PC-3 (cell line): Measurements from ENCODE around the gene CPA2. TPM values are rescaled to one million over a fixed set of nuclear protein-coding genes. Genes with fewer than 3 reads are reported as not detected.
"Not testable (repeated sequence)": the region's sequence is repeated elsewhere in the genome, so short reads cannot be mapped to it uniquely, and the experiment has no call there.

Source experiments
- ATAC-seq: fragments of 200-7000 bp; cut with Tn5 transposase; 2 replicates; pipeline ENCODE4 v1.9.1; 2020; ENCODE audit warnings: mild to moderate bottlenecking, moderate library complexity
- BruUV-seq: library from RNA; stranded (reverse); fragments of 400-500 nt; replicated peaks from 2 replicates; lab custom pipeline; 2021; lab: Mats Ljungman, UMichigan
- CTCF ChIA-PET: fragments of 300-600 bp; sonication (Branson Sonifier 250); formaldehyde crosslinking; loops from one replicate; lab custom pipeline; 2022; ENCODE audit warnings: antibody characterized with exemption; lab: Charles Lee
- POLR2A ChIA-PET: fragments of 300-600 bp; sonication (Branson Sonifier 250); formaldehyde crosslinking; loops from one replicate; lab custom pipeline; 2022; ENCODE audit warnings: antibody characterized with exemption; ENCODE audit not compliant: unreplicated experiment; lab: Charles Lee
- DNase-seq: peaks from one replicate; pipeline ENCODE4 v3.0.0-alpha.2; 2015
- H2AFZ ChIP-seq: fragments of 300-600 bp; sonication (generic); 2 replicates; pipeline ENCODE4 v1.6.0; 2016; ENCODE audit warnings: antibody characterized with exemption, low read length
- H3F3A ChIP-seq: fragments of 300-600 bp; sonication (generic); one replicate; pipeline ENCODE4 v1.6.0; 2017; ENCODE audit warnings: antibody characterized with exemption, low read length, control low read depth, mild to moderate bottlenecking; ENCODE audit not compliant: unreplicated experiment
- H3K27ac ChIP-seq: fragments of 300-600 bp; sonication (generic); 2 replicates; pipeline ENCODE4 v1.5.1; 2016; ENCODE audit warnings: mild to moderate bottlenecking, low read length
- H3K27me3 ChIP-seq: fragments of 300-600 bp; sonication (generic); 2 replicates; pipeline ENCODE4 v1.6.1; 2016; ENCODE audit warnings: low read length, mixed read lengths
- H3K36me3 ChIP-seq: fragments of 300-600 bp; sonication (generic); 2 replicates; pipeline ENCODE4 v1.6.1; 2016; ENCODE audit warnings: low read depth, mixed run types, low read length, mixed read lengths
- H3K4me1 ChIP-seq: fragments of 300-600 bp; sonication (generic); 2 replicates; pipeline ENCODE4 v1.5.1; 2016; ENCODE audit warnings: low read length; ENCODE audit not compliant: insufficient read depth
- H3K4me2 ChIP-seq: fragments of 300-600 bp; sonication (generic); 2 replicates; pipeline ENCODE4 v1.6.0; 2016; ENCODE audit warnings: low read length
- H3K4me3 ChIP-seq: fragments of 300-600 bp; sonication (generic); 2 replicates; pipeline ENCODE4 v1.5.1; 2016; ENCODE audit warnings: mild to moderate bottlenecking, low read length, mixed read lengths
- H3K79me2 ChIP-seq: fragments of 300-600 bp; sonication (generic); 2 replicates; pipeline ENCODE4 v1.6.1; 2017; ENCODE audit warnings: low read length, mixed read lengths
- H3K9ac ChIP-seq: fragments of 300-600 bp; sonication (generic); 2 replicates; pipeline ENCODE4 v1.6.0; 2016; ENCODE audit warnings: mild to moderate bottlenecking, low read length
- H3K9me2 ChIP-seq: fragments of 300-600 bp; sonication (generic); replicated peaks from 2 replicates; pipeline ENCODE4 v1.6.1; 2016; ENCODE audit warnings: mixed run types, low read length, mixed read lengths
- H3K9me3 ChIP-seq: fragments of 300-600 bp; sonication (generic); 2 replicates; pipeline ENCODE4 v1.6.1; 2016; ENCODE audit warnings: low read length, mixed read lengths
- H4K20me1 ChIP-seq: fragments of 300-600 bp; sonication (generic); 2 replicates; pipeline ENCODE4 v1.6.1; 2016; ENCODE audit warnings: low read length, mixed read lengths
- CTCF ChIP-seq: fragments of 300-600 bp; sonication (generic); conservative IDR thresholded peaks from 2 replicates; pipeline ENCODE4 v1.5.1; 2017; ENCODE audit warnings: antibody characterized with exemption, low read depth, mild to moderate bottlenecking, low read length
- EZH2 ChIP-seq: fragments of 300-600 bp; sonication (generic); IDR thresholded peaks from one replicate; pipeline ENCODE4 v1.6.1; 2017; ENCODE audit warnings: antibody characterized with exemption, mild to moderate bottlenecking, low read length; ENCODE audit not compliant: unreplicated experiment
- EZH2phosphoT487 ChIP-seq: fragments of 300-600 bp; sonication (generic); IDR thresholded peaks from 2 replicates; pipeline ENCODE4 v1.6.1; 2018; ENCODE audit warnings: mild to moderate bottlenecking, antibody characterized with exemption, low read length, borderline replicate concordance
- intact Hi-C: fragments of 100-400 bp; cut with micrococcal nuclease; formaldehyde crosslinking; loops from 2 replicates; pipeline ENCODE4 v1.9.0; 2023
- total RNA-seq: library from RNA; depleted of rRNA; stranded (reverse); fragments of >200 nt; gene quantifications from 2 replicates; pipeline ENCODE4 v1.2.3, GENCODE V29; 2014

The CPA2 gene
- total RNA-seq, 1 experiment from 2014 or later: not detected

- H3K9ac ChIP-seq, DNase-seq, H3K9me3 ChIP-seq, H3K27ac ChIP-seq, H4K20me1 ChIP-seq, H3K4me3 ChIP-seq, H3K4me1 ChIP-seq, H3F3A ChIP-seq, POLR2A ChIA-PET, H2AFZ ChIP-seq, CTCF ChIA-PET, H3K4me2 ChIP-seq, H3K36me3 ChIP-seq, ATAC-seq, BruUV-seq, H3K27me3 ChIP-seq, H3K79me2 ChIP-seq, H3K9me2 ChIP-seq: not testable (repeated sequence)
- intact Hi-C loops: loop anchor here (10.0 kb wide), 2 partner anchors 176 to 476 kb away; no protein-coding TSS in a partner anchor
These were observed 17.8 kb upstream of the CPA2 start for GRCh38 chr7:130248842-130249241.

GRCh38 chr7:130249626-130250025 lies 17.0 kb upstream of the CPA2 start:
- H3K9me3 ChIP-seq, H3K4me3 ChIP-seq, BruUV-seq, CTCF ChIA-PET, POLR2A ChIA-PET, H3K4me1 ChIP-seq, H3K4me2 ChIP-seq, H3K9me2 ChIP-seq, H2AFZ ChIP-seq, H3K79me2 ChIP-seq, H4K20me1 ChIP-seq, H3K9ac ChIP-seq, H3K27ac ChIP-seq, ATAC-seq, DNase-seq, H3K36me3 ChIP-seq, H3K27me3 ChIP-seq, H3F3A ChIP-seq: not testable (repeated sequence)
- intact Hi-C loops: loop anchor here (10.0 kb wide), 2 partner anchors 175 to 475 kb away; no protein-coding TSS in a partner anchor

- ATAC-seq (no peak), DNase-seq (no peak)
- no peaks in the 10 kb centered on the region for H3K79me2 ChIP-seq
- H3K9me2 ChIP-seq: no peaks in the 10 kb centered on the region
- BruUV-seq: no TSS peak
- CTCF ChIA-PET: no interaction called here
- no peaks in the 10 kb centered on the region for H3F3A ChIP-seq
- intact Hi-C loops: no loop called here
- H2AFZ ChIP-seq: no peak overlapping the region
- H3K27ac ChIP-seq: no peak overlapping the region
- H3K36me3 ChIP-seq: no peaks in the 10 kb centered on the region; the same call in 1 of the 2 replicates
- no peaks in the 10 kb centered on the region for H3K4me1 ChIP-seq
- no peak overlapping the region for H3K9ac ChIP-seq
- no peak overlapping the region for H3K4me3 ChIP-seq
- POLR2A ChIA-PET: no interaction called here
- no peak overlapping the region for H3K4me2 ChIP-seq
- no peaks in the 10 kb centered on the region for H4K20me1 ChIP-seq
- TF ChIP-seq EZH2phosphoT487 (no peak), CTCF (no peak), EZH2 (no peak)
- H3K27me3 ChIP-seq: no peaks in the 10 kb centered on the region
- peaks cover 15% of the 10 kb centered on the region for H3K9me3 ChIP-seq
These were observed 12.1 kb upstream of the CPA2 start for GRCh38 chr7:130254555-130254954.

GRCh38 chr7:130256704-130257103 lies 10.0 kb upstream of the CPA2 start:
- DNase-seq (no peak), ATAC-seq (no peak)
- POLR2A ChIA-PET: no interaction called here
- BruUV-seq: no TSS peak
- H3K4me3 ChIP-seq: no peak overlapping the region
- H2AFZ ChIP-seq: no peak overlapping the region
- no peaks in the 10 kb centered on the region; the same call in 1 of the 2 replicates for H3K36me3 ChIP-seq
- no peaks in the 10 kb centered on the region for H3K79me2 ChIP-seq
- CTCF ChIA-PET: no interaction called here
- peaks cover 15% of the 10 kb centered on the region for H3K9me3 ChIP-seq
- H3K27me3 ChIP-seq: no peaks in the 10 kb centered on the region
- no peaks in the 10 kb centered on the region for H4K20me1 ChIP-seq
- TF ChIP-seq CTCF (no peak), EZH2phosphoT487 (no peak), EZH2 (no peak)
- H3F3A ChIP-seq: no peaks in the 10 kb centered on the region
- no peak overlapping the region for H3K4me2 ChIP-seq
- H3K9ac ChIP-seq: no peak overlapping the region
- intact Hi-C loops: no loop called here
- no peak overlapping the region for H3K27ac ChIP-seq
- no peaks in the 10 kb centered on the region for H3K4me1 ChIP-seq
- no peaks in the 10 kb centered on the region for H3K9me2 ChIP-seq
